ENCODE measurements around the gene RIPK3.

DNA sequence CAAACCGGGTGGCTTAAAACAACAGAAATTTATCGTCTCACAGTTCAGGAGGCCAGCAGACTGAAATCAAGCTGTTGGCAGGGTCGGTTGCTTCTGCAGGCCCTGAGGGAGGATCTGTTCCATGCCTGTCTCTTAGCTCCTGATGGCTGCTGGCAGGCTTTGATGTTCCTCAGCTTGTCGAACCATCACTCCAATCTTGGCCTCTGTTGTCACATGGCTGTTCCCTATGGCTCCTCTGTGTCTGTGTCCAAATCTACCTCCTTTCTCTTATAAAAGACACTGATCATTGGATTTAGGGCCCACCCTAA, 42.2 kb upstream of the RIPK3 start:
- TF ChIP-seq EZH2 (IDR thresholded peaks at IDR 0.05; ENCODE audit: low read depth, unreplicated experiment) (no peak), CTCF (conservative IDR thresholded peaks at IDR 0.05; ENCODE audit: low read depth in 2 of 2) (no peak), CREB1 (CRISPR knock-in tag; IDR thresholded peaks at IDR 0.05; ENCODE audit: low read depth) (no peak), POLR2AphosphoS5 (IDR thresholded peaks at IDR 0.05; ENCODE audit: low read depth) (no peak), ZNF331 (CRISPR knock-in tag; IDR thresholded peaks at IDR 0.05; ENCODE audit: low read depth) (no peak), NANOG (IDR thresholded peaks at IDR 0.05; ENCODE audit: borderline replicate concordance) (no peak), EZH2phosphoT487 (IDR thresholded peaks at IDR 0.05; ENCODE audit: unreplicated experiment) (no peak), REST (IDR thresholded peaks at IDR 0.05; ENCODE audit: unreplicated experiment) (no peak), STAT1 (IDR thresholded peaks at IDR 0.05; ENCODE audit: unreplicated experiment) (no peak), JUNB (IDR thresholded peaks at IDR 0.05; ENCODE audit: unreplicated experiment) (no peak), ZNF462 (CRISPR knock-in tag; IDR thresholded peaks at IDR 0.05) (no peak), ETS1 (IDR thresholded peaks at IDR 0.05) (no peak)
